ENCODE results near the gene SEMA4D.

- TF ChIP-seq CTCF (IDR thresholded peaks at IDR 0.05) (no peak), POLR2A (IDR thresholded peaks at IDR 0.05) (no peak)
Measured at GRCh38 chr9:89543621-89544278, 45.8 kb upstream of the SEMA4D start.

Measured in uterus (tissue), 2 donors.